H4 (cell line): Measurements from ENCODE around the gene OVCA2. TPM values are rescaled to one million over a fixed set of nuclear protein-coding genes. Genes with fewer than 3 reads are reported as not detected.

Experiments used
- DNase-seq: peaks from one replicate; pipeline ENCODE4 v3.0.0-alpha.2; 2015; ENCODE audit warnings: low spot score
- total RNA-seq: library from RNA; depleted of rRNA; stranded (reverse); fragments of >200 nt; shearing (Covaris generic); gene quantifications from 2 replicates; pipeline ENCODE4 v1.2.3, GENCODE V29; 2014; rRNA removed

Gene OVCA2
- total RNA-seq, 1 experiment from 2014 or later = 40.3 TPM

DNA sequence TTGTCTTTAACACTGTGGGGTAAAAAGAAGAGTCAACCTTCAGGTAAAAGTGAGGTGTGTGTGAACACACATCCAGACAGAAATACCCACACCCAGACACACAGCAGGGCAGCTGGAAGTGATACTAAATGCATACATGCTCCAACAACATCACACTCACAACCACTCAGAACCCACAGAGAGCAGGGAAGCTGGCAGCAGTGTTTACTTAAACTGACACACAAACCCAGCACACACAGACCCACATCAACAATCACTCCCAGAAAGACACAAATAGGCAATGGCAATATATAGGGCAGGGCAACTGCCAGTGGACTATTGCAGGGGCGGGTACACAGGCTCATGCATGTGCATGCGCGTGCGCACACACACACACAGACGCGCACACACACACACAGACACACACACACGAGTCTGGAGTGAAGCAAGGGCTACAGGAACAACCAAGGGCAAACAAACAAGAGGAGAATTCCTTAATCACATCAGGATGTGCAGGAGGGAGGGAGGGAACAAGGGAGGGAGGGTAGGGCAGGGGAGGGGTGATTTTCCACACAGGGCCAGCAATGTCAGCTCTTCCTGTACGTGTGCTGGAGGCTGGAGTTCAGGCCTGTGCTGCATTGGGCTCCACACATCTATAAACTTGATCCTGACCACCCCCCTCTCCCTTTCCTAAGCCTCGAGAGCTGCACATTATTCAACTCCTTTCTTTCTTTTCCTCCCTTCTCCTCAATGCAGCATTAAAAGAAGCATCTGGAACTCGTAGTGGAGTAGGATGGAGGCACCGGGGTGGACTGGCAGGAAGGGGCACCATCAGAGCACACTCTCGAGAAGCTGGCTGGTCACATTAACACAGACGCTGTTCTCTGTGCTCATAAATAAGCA lies 43.2 kb downstream of the OVCA2 start:
- DNase-seq = peak; percentile 74

GRCh38 chr17:2085648-2085949 lies 43.8 kb downstream of the OVCA2 start:
- DNase-seq = no peak

GRCh38 chr17:2086306-2086705 lies 44.5 kb downstream of the OVCA2 start:
- no peak for DNase-seq

DNA sequence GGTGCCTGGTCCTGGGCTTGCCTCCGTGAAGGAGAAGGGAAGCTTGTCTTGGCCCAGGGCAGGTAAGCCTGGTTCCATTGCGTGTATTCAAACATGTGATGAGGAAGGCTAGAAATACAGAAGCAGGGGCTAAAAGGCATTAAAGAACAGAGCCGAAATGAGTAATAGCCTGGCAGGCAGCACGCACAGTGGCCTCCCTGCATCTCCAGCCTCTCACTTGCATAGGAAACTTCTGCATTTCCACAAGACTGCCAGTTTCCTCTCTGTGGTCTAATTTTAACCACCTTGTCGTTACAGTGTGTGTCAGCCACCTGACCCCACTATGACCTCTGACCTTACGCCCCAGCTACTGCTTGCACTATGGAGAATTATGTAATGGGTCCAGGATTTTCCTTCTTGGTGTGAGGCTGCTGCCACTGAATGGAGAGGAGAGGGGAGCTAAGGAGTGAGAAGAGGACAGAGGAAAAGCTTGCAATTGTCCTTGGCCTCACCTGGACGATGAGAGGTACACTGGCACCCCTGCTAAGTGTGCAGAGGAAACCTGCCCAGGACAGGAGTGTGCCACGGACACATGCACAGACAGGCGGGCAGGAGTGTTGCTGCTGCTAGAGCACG lies 45.9 kb downstream of the OVCA2 start:
- DNase-seq = no peak

DNA sequence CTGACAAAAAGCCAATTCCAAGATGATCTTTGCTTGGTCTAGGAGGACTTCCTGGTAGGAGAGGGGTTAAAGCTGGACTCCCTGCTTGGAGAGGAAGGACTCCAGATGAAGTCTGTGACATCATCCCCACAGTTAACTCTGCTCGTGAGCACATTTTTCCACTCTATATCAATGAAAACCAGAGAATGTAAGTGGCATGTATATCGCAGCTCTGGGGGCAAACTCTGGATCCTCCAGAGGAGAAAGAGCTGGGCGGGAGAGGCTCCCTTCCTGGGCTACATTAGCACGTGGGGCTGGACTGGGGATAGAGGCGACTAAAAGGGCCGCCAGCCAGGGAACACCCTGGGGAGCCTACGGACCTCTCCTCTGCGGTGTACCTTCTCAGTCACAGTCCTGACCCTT lies 47.2 kb downstream of the OVCA2 start:
- no peak for DNase-seq

DNA sequence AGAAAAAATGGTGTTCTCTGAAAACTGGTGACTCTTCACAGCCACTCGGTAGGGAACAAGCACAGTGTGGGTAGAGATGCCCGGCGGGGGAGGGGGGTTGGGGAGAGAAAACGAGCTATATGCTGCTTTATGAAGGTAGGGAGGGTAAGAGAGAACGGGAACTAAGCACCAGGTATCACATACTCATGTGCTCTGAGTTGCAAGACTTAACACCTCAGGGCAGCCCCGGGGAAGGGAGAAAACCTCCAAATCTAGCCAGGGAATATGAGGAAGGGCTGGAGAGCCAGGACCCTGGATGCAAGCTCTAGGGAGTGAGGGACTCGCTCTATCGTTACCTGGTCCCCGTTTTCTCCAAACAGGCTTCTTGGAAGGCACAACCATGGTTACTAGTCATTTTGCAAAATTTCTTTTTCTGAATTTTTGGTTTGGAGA lies 48.4 kb downstream of the OVCA2 start:
- no peak for DNase-seq

DNA sequence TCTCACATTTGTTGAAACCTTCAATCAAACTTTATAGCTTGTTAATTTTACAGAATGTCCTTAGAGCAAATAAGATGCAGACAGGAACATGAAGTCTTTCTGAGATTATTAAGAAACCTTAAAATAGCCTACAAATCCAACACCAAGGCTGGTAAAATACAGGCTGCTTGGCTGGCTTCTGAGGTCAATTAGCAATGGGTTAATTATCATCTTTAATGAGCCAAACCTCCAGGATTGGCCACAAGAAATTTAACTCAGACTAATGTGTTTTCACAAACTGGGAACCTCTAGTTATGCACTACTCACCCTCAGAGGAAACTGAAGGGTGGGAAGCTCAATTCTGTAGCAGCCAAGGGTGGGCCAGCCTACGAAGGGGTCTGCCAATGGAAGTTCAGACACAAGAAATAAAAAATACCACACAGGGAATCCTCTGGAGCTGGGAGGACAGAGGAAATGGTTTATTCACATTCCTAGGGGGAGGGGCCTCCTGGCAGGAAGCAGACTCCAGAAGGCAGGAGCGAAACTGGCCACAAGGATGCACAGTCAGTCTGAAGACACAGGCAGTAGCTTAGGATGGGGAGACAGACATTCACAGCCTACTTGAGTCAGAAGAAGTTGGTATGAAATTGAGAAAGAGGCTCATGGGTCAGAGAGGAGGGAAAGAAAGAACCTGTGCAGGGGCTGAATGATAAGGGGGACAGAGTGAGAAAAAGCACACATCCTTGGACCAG lies 49.1 kb downstream of the OVCA2 start:
- peak; percentile 83 for DNase-seq

DNA sequence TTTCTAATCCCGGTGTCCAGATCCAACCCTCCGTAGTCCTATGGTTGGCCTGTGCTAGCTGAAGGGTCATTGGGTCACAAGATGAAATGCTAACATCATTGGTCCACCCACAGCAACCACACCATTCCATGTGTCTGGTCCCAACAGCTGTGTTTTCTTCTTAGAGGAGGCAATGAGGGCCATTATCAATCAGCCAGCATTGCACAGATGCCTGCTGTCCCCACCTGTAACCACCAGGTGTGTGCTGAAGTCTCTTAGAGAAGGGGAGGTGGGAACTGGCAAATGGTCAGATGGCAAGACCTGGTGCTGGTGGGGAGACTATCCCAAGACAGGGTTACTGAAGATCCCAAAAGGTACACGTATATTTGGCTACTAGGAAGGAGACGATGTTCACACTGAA lies 50.4 kb downstream of the OVCA2 start:
- DNase-seq = no peak

Other genes starting within 250 kb of the OVCA2 start
- 7.9 and 8.5 TPM in 2 replicates for gene SMYD4, start 212.1 kb upstream of the OVCA2 start, total RNA-seq
- gene RPA1, start 212.0 kb upstream of the OVCA2 start, total RNA-seq = 29.0 and 40.3 TPM in 2 replicates
- 0.48 and 1.3 TPM in 2 replicates for gene RTN4RL1, start 16.7 kb upstream of the OVCA2 start, total RNA-seq
- 12.3 and 16.5 TPM in 2 replicates for gene DPH1, start 11.9 kb upstream of the OVCA2 start, total RNA-seq
- 0.08 TPM in 1 of 2 replicates, not detected in the other for gene HIC1, start 13.1 kb downstream of the OVCA2 start, total RNA-seq